Activated T-helper 1 cell treated with anti-CD3 and anti-CD28 coated beads, Interleukin-12 subunit alpha, Interleukin-12 subunit beta, Interleukin-2, Interleukin-4 antibody, amounts not matched to agents 30 ng/mL and 10 ng/mL and 1 ng/mL, durations not matched to agents 14 hours and 24 hours and 36 hours (primary cell): ENCODE results near the gene PPIL1. TPM values are rescaled to one million over a fixed set of nuclear protein-coding genes. Genes with fewer than 3 reads are reported as not detected.

Source experiments
- DNase-seq: peaks from one replicate; pipeline ENCODE4 v3.0.0; 2021; ENCODE audit warnings: low spot score
- H3K27ac Mint-ChIP-seq: one replicate; pipeline ENCODE4 v1.8.0; 2021; ENCODE audit warnings: mild to moderate bottlenecking, mixed read lengths
- H3K27me3 Mint-ChIP-seq: one replicate; pipeline ENCODE4 v1.8.0; 2022; ENCODE audit warnings: mild to moderate bottlenecking, moderate library complexity, mixed read lengths; ENCODE audit not compliant: insufficient read depth
- H3K36me3 Mint-ChIP-seq: one replicate; pipeline ENCODE4 v1.8.0; 2021; ENCODE audit warnings: low read depth, mixed read lengths
- H3K4me1 Mint-ChIP-seq: one replicate; pipeline ENCODE4 v1.8.0; 2021; ENCODE audit warnings: low read depth, mixed read lengths
- H3K4me3 Mint-ChIP-seq: one replicate; pipeline ENCODE4 v1.8.0; 2021; ENCODE audit warnings: mild to moderate bottlenecking, moderate library complexity, mixed read lengths
- H3K9me3 Mint-ChIP-seq: one replicate; pipeline ENCODE4 v1.8.0; 2021; ENCODE audit warnings: mixed read lengths
- intact Hi-C: fragments of 100-400 bp; cut with micrococcal nuclease; formaldehyde crosslinking; loops from one replicate; pipeline ENCODE4 v1.15.1; 2024
- total RNA-seq: library from RNA; stranded (reverse); gene quantifications from 2 replicates; pipeline ENCODE4 v1.2.3, GENCODE V29; 2022

PPIL1 gene
- total RNA-seq, 1 donor from 2014 or later, result 60.2 TPM

DNA sequence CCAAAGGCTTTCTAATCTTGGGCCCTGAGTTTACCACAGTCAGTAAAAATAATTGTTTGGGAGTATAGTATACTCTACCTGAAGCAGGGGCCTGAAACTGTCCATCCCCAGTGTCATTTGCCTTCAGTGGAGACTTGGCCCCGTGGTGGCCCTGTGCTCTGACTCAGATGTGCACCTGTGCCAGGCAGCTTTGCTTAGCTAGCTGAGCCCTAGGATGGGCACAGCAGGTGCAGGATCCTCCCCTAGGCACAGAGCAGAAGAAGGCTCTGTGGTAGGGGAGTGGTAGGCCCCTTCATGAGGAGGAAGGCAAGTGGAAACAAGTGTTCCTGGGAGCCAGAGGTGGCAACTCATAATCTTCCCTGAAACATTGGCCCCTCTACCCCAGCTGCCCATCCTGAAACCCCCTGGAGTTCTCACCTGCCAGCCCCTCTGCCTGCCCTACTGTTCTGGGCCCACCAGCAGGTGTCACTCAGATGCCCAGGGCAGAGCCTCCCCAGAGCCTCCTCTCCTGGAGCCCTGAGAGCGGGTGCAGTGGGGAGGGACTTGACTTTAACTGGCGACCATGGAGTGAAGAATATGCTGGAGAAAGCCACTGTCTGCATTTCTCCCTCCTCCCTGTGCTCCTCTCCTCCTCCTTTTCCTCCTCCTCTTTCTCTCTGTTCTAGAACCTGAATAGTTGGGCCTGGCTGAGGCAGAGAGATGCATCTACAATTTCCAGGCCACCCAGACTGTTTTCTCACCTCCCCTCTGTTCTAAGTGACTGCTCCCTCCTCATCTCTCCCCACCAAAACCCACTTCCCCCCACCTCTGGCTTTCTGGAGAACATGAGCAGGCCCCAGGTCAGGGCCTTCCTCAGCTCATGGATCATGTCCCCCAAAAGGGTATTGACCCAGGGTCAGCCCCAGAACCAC lies 38.2 kb downstream of the PPIL1 start:
- Mint-ChIP-seq H3K9me3 (no peaks in the 10 kb centered on the region), H3K27me3 (peaks cover 42% of the 10 kb centered on the region), H3K4me3 (no peak overlapping the region), H3K27ac (no peak overlapping the region), H3K4me1 (peaks cover 6% of the 10 kb centered on the region), H3K36me3 (peaks cover 2% of the 10 kb centered on the region)
- DNase-seq, result no peak
- intact Hi-C loops, result no loop called here

DNA sequence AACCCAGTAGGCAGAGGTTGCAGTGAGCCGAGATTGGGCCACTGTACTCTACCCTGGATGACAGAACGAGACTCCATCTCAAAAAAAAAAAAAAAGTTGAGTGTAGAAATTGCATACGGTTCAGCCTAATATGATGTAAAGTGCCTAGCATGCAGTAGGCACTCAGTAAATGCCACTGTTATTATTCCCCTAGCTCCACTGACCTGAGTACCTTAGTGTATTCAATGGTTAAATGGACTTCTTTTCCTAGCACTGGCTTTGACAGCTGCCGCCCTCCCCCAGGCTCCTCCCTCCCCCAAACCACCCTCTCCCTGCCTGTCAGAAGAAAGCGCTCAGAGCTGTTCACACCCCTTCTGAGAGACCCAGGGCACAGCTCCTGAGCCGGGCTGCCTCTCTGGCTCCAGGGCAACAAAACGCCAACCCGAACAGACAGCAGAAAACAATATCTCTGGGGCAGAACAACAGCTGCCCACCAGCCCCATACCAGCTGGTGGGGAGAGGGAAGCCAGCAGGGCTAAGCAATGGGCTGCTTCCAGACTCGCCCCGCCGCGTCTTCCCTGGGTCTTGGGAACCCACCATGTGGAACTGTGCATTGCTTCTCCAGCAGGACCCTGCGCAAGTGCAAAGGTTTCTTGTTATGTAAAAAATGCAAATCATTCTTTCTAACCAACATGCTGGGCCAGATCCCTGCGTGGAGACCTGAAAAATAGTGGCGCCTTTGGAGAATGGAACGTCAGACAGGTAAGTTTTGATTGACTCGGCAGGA lies 39.8 kb downstream of the PPIL1 start:
- Mint-ChIP-seq H3K36me3 (peaks cover 2% of the 10 kb centered on the region), H3K27ac (no peak overlapping the region), H3K4me3 (no peak overlapping the region), H3K27me3 (peaks cover 38% of the 10 kb centered on the region), H3K4me1 (peaks cover 6% of the 10 kb centered on the region), H3K9me3 (no peaks in the 10 kb centered on the region)
- no peak for DNase-seq
- intact Hi-C loops, result no loop called here

- Mint-ChIP-seq H3K36me3 (no peaks in the 10 kb centered on the region), H3K4me1 (peaks cover under 1% of the 10 kb centered on the region), H3K9me3 (no peaks in the 10 kb centered on the region), H3K27me3 (peaks cover 31% of the 10 kb centered on the region), H3K27ac (no peak overlapping the region), H3K4me3 (no peak overlapping the region)
- no peak for DNase-seq
- intact Hi-C loops, result no loop called here
These were observed 41.3 kb downstream of the PPIL1 start for GRCh38 chr6:36833182-36833789.

DNA sequence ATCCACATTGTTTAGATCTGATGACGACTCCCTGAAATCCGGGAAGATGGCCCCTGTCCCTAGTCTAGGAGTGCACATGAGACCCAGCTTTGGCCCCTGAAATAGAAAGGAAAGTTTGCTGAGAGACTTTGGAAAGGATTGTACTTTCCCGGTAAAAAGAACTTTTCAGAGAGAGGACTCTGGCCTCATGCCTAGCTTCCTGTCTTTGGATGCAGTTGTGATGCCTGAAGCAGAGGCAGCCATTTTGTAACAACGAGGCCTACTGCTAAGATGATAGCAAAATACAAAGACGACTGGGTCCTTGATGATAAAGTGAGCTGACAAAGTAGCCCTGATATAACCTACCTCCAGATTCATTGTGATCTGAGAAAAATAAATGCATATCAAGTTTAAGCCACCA lies 42.3 kb downstream of the PPIL1 start:
- peaks cover 6% of the 10 kb centered on the region for H3K4me1 Mint-ChIP-seq
- intact Hi-C loops, result no loop called here
- no peak overlapping the region for H3K27ac Mint-ChIP-seq
- DNase-seq, result no peak
- peaks cover 21% of the 10 kb centered on the region for H3K27me3 Mint-ChIP-seq
- no peaks in the 10 kb centered on the region for H3K9me3 Mint-ChIP-seq
- no peak overlapping the region for H3K4me3 Mint-ChIP-seq
- no peaks in the 10 kb centered on the region for H3K36me3 Mint-ChIP-seq

GRCh38 chr6:36830577-36830976 lies 44.0 kb downstream of the PPIL1 start:
- Mint-ChIP-seq H3K27me3 (peaks cover 12% of the 10 kb centered on the region), H3K9me3 (no peaks in the 10 kb centered on the region)

GRCh38 chr6:36829919-36830544 lies 44.6 kb downstream of the PPIL1 start:
- no peak for DNase-seq
- H3K4me3 Mint-ChIP-seq, result no peak overlapping the region
- no peaks in the 10 kb centered on the region for H3K9me3 Mint-ChIP-seq
- H3K27ac Mint-ChIP-seq, result no peak overlapping the region
- peaks cover 9% of the 10 kb centered on the region for H3K27me3 Mint-ChIP-seq
- H3K36me3 Mint-ChIP-seq, result no peaks in the 10 kb centered on the region
- peaks cover 7% of the 10 kb centered on the region for H3K4me1 Mint-ChIP-seq
- intact Hi-C loops, result no loop called here

More at GRCh38 chr6:36830577-36830976, 44.0 kb downstream of the PPIL1 start:
- Mint-ChIP-seq H3K27ac (no peak overlapping the region), H3K4me1 (peaks cover 7% of the 10 kb centered on the region), H3K36me3 (no peaks in the 10 kb centered on the region), H3K4me3 (no peak overlapping the region)
- intact Hi-C loops, result no loop called here
- DNase-seq, result no peak

DNA sequence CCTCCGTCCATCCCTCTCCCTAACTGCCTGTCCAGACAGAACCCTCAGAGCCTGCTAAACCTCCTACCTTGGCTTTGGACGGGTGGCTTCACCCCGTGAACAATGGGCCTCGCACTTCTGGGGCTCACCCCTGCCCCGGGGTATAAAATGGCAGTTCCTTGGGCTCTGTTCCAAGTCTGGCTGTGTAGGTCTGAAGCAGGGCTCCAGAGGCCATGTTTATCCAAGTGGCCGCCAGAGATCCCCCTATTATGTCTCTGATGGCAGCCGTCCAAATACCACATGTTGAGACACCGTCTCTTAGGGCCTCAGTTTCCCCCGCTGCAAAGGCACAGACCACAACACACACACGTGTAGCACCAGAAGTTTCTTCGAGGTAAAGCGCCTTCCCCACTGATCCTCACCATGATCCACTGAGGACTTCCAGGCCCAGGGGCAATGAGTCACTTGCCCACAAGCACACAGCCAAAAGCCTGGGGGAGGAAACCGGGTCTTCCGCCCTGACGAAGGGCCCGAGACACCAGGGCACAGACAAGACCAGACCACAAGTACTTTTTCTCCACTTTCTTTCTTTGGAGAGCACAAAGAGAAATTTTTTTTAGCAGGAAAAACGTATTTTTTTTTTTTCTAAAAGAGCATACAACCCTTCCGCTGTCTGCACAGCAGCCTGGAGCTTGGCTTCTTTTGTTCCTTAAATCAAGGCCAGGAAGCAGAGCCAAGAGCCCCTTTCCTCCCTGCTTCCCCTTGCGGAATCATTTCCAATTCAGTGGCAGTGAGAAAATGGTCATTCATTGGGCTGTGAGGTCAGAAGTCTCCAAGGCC lies 47.1 kb downstream of the PPIL1 start:
- intact Hi-C loops, result no loop called here
- Mint-ChIP-seq H3K9me3 (no peaks in the 10 kb centered on the region), H3K27ac (no peak overlapping the region), H3K27me3 (peaks cover 8% of the 10 kb centered on the region), H3K4me3 (no peak overlapping the region), H3K4me1 (peaks cover 7% of the 10 kb centered on the region), H3K36me3 (no peaks in the 10 kb centered on the region)
- DNase-seq, result no peak

DNA sequence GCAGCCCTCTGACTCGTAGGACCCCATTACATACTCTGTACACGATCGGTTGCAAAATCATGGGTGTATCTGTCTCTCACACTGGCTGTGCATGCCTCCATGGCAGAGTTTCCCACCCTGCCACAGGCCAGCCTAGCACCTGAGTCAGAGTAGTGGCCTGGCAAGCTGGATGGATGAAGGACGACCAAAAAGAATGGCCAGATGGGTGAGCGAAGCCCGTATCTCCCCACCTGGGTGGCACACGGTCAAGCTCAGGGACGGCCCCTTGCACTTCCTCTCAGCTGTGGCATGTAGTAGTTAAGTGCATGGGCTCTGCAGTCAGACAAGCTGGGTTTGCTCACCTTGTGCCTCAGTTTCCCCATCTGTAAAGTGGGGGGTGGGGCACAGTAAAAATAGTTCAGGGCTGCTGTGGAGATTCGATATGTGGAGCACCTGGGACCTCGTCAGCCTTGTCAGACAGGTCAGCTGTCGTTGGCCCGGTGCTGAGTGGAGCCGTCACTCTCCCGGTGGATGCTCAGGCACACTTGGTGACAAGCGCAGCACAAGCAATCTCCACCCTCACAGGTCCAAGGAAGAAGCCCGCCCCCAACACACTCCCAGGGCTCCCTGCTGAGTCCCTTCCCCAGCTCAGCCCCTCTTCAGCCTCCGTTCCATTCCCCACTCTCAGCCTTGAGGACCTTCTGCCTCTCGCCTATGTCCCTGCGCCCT lies 47.9 kb downstream of the PPIL1 start:
- peaks cover 8% of the 10 kb centered on the region for H3K27me3 Mint-ChIP-seq
- no peak for DNase-seq

GRCh38 chr6:36825994-36826393 lies 48.6 kb downstream of the PPIL1 start:
- no peaks in the 10 kb centered on the region for H3K9me3 Mint-ChIP-seq
- H3K4me1 Mint-ChIP-seq, result peaks cover 17% of the 10 kb centered on the region
- H3K27me3 Mint-ChIP-seq, result peaks cover 8% of the 10 kb centered on the region
- H3K4me3 Mint-ChIP-seq, result no peak overlapping the region
- intact Hi-C loops, result no loop called here
- H3K36me3 Mint-ChIP-seq, result no peaks in the 10 kb centered on the region
- no peak overlapping the region for H3K27ac Mint-ChIP-seq
- no peak for DNase-seq

More for the DNA sequence above, 47.9 kb downstream of the PPIL1 start:
- no peak overlapping the region for H3K4me3 Mint-ChIP-seq
- H3K9me3 Mint-ChIP-seq, result no peaks in the 10 kb centered on the region
- H3K27ac Mint-ChIP-seq, result no peak overlapping the region
- no peaks in the 10 kb centered on the region for H3K36me3 Mint-ChIP-seq
- peaks cover 10% of the 10 kb centered on the region for H3K4me1 Mint-ChIP-seq
- intact Hi-C loops, result no loop called here

DNA sequence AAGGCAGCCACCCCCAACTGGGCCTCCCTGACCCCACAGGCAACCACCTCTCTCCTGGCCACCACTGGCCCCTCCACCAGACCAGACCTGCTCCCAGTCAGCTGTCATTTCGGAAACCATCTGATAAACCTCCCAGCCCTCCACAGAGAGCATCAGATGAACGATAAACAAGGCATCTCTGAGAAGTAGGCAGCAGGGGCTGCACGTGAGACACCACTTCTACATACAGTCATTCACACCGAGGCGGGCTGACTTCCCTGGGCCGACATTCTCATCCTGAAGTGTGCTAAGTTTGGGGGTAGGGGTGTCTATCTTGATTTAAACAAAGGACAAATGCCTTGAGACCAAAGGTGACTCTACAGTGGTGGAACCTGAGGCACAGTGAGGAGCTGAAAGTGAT lies 49.2 kb downstream of the PPIL1 start:
- Mint-ChIP-seq H3K27ac (no peak overlapping the region), H3K4me1 (peaks cover 19% of the 10 kb centered on the region), H3K4me3 (no peak overlapping the region), H3K9me3 (no peaks in the 10 kb centered on the region), H3K27me3 (peaks cover 5% of the 10 kb centered on the region), H3K36me3 (no peaks in the 10 kb centered on the region)
- DNase-seq, result no peak
- intact Hi-C loops, result no loop called here

DNA sequence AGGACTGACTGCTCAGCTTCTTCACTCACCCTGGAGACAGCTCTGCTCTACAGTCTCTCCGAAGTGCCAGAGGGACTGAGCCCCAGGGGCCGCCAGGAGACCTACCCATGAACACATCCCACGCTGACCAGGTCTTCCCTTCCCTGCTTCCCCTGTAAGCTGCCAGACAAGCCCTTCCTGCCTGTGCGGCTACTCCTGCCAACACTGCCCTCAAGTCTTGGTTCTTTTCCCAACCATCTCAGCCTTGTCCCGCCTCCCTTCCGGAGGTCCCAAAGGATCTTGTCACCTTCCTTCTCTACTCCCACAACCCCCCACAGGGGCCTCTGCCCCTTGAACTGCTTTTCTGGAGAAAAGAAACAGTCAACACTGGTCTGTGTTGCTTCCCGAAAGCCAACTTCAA lies 50.4 kb downstream of the PPIL1 start:
- H3K9me3 Mint-ChIP-seq, result no peaks in the 10 kb centered on the region
- no peak for DNase-seq
- H3K27ac Mint-ChIP-seq, result no peak overlapping the region
- H3K4me3 Mint-ChIP-seq, result no peak overlapping the region
- intact Hi-C loops, result no loop called here
- H3K4me1 Mint-ChIP-seq, result peaks cover 19% of the 10 kb centered on the region
- no peaks in the 10 kb centered on the region for H3K36me3 Mint-ChIP-seq
- peaks cover 5% of the 10 kb centered on the region for H3K27me3 Mint-ChIP-seq
